HL-60 (cell line): ENCODE measurements around the gene LNPK.
"Not testable (repeated sequence)": the region's sequence is repeated elsewhere in the genome, so short reads cannot be mapped to it uniquely, and the experiment has no call there.

Source experiments
- DNase-seq, 2 experiments: peaks; one replicate each; pipeline ENCODE4 v3.0.0-alpha.2; 2010 to 2020; ENCODE audit warnings: low read depth in 1 of 2, low spot score in 1 of 2
- H3K27ac ChIP-seq: fragments of 250-450 bp; sonication (Bioruptor Pico); replicated peaks from 2 replicates; pipeline ENCODE4 v1.5.1; 2020; ENCODE audit warnings: mild to moderate bottlenecking, moderate library complexity
- H3K27me3 ChIP-seq: fragments of 250-450 bp; sonication (Bioruptor Pico); 2 replicates; pipeline ENCODE4 v1.5.1; 2021; ENCODE audit warnings: mild to moderate bottlenecking, moderate library complexity; ENCODE audit not compliant: insufficient read depth, poor library complexity, severe bottlenecking
- H3K4me3 ChIP-seq: replicated peaks from 2 replicates; pipeline ENCODE4 v1.5.1; 2011; ENCODE audit warnings: mild to moderate bottlenecking, control low read depth, low read length; ENCODE audit not compliant: insufficient read depth
- GABPA ChIP-seq: IDR thresholded peaks from 2 replicates; pipeline ENCODE4 v1.6.1; 2012; ENCODE audit warnings: low read depth
- POLR2AphosphoS5 ChIP-seq: IDR thresholded peaks from 2 replicates; pipeline ENCODE4 v1.6.1; 2012; ENCODE audit warnings: low read depth
- SPI1 ChIP-seq: IDR thresholded peaks from 2 replicates; pipeline ENCODE4 v1.6.1; 2012; ENCODE audit warnings: low read depth, mild to moderate bottlenecking, borderline replicate concordance
- TF ChIP-seq, protein P1 (sequence below): IDR thresholded peaks from 2 replicates; pipeline ENCODE4 v1.6.1; 2012; ENCODE audit warnings: low read depth; ENCODE audit not compliant: insufficient replicate concordance
- TF ChIP-seq, protein P2 (sequence below): IDR thresholded peaks from one replicate; pipeline ENCODE4 v1.5.1; 2011; ENCODE audit warnings: low read length, control low read depth, inconsistent platforms; ENCODE audit not compliant: insufficient read depth

The LNPK gene

DNA sequence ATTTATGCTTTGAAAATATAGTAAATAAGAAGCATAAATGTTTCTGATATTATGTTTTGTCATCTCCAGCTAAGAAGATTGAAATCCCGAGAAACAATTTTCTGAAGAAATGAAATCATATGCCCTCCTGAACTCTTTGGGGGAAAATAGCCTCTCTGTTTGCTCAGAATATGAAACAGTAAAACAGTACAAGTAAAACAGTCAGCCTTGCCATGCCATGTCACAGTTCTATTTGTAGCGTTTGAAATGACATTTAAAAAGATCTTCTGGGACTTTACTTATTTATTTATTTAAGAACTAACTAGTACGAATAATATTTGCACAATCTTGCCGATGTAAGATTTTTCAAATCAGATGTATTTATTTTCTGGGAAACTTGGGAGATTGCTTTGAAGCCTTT is 98.0 kb downstream of the LNPK start:
- no peak overlapping the region for H3K4me3 ChIP-seq
- no peaks in the 10 kb centered on the region for H3K27me3 ChIP-seq
- DNase-seq: no peak
- TF ChIP-seq, protein P1, sequence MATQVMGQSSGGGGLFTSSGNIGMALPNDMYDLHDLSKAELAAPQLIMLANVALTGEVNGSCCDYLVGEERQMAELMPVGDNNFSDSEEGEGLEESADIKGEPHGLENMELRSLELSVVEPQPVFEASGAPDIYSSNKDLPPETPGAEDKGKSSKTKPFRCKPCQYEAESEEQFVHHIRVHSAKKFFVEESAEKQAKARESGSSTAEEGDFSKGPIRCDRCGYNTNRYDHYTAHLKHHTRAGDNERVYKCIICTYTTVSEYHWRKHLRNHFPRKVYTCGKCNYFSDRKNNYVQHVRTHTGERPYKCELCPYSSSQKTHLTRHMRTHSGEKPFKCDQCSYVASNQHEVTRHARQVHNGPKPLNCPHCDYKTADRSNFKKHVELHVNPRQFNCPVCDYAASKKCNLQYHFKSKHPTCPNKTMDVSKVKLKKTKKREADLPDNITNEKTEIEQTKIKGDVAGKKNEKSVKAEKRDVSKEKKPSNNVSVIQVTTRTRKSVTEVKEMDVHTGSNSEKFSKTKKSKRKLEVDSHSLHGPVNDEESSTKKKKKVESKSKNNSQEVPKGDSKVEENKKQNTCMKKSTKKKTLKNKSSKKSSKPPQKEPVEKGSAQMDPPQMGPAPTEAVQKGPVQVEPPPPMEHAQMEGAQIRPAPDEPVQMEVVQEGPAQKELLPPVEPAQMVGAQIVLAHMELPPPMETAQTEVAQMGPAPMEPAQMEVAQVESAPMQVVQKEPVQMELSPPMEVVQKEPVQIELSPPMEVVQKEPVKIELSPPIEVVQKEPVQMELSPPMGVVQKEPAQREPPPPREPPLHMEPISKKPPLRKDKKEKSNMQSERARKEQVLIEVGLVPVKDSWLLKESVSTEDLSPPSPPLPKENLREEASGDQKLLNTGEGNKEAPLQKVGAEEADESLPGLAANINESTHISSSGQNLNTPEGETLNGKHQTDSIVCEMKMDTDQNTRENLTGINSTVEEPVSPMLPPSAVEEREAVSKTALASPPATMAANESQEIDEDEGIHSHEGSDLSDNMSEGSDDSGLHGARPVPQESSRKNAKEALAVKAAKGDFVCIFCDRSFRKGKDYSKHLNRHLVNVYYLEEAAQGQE: no peak
- TF ChIP-seq, protein P2, sequence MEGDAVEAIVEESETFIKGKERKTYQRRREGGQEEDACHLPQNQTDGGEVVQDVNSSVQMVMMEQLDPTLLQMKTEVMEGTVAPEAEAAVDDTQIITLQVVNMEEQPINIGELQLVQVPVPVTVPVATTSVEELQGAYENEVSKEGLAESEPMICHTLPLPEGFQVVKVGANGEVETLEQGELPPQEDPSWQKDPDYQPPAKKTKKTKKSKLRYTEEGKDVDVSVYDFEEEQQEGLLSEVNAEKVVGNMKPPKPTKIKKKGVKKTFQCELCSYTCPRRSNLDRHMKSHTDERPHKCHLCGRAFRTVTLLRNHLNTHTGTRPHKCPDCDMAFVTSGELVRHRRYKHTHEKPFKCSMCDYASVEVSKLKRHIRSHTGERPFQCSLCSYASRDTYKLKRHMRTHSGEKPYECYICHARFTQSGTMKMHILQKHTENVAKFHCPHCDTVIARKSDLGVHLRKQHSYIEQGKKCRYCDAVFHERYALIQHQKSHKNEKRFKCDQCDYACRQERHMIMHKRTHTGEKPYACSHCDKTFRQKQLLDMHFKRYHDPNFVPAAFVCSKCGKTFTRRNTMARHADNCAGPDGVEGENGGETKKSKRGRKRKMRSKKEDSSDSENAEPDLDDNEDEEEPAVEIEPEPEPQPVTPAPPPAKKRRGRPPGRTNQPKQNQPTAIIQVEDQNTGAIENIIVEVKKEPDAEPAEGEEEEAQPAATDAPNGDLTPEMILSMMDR: no peak
- TF ChIP-seq POLR2AphosphoS5 (no peak), SPI1 (no peak), GABPA (no peak)
- H3K27ac ChIP-seq: no peak overlapping the region

DNA sequence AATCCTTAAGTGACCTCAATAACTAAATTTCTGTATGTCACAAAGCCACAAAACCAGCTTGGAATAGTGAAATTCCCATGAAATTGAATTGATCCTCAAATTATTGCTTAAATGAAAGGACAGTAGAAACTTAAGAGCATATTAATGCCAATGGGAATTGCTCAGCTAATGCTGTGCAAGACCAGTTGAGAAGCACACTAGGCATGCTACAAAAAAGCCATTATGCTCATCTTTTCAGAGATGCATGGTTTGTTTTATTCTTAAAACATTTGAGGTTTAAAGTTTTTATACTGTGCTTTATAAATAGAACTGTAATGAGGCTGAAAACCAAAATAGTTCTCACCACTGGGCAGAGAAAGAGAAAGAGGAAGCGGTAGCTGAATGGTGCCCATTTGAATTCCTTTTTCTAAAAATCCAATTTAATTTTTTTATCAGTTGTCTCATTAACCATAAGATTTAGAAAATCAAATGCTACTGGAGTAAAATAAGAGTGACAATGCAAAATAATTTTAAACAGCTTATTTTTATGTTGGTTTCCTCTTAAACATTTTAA is 98.6 kb downstream of the LNPK start:
- Histone ChIP-seq H3K4me3 (no peak overlapping the region), H3K27ac (no peak overlapping the region), H3K27me3 (no peaks in the 10 kb centered on the region)
- no peak for DNase-seq
- TF ChIP-seq POLR2AphosphoS5 (no peak), GABPA (no peak), SPI1 (peak; percentile 59)
- TF ChIP-seq, protein P2: no peak
- TF ChIP-seq, protein P1: no peak

DNA sequence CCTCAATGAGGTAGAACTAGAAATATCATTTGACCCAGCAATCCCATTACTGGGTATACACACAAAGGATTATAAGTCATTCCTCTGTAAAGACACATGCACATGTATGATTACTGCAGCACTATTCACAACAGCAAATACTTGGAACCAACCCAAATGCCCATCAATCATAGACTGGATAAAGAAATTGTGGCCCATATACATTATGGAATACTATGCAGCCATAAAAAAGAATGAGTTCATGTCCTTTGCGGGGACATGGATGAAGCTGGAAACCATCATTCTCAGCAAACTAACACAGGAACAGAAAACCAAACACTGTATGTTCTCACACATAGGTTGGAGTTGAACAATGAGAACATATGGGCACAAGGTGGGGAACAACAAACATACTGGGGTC is 106.1 kb downstream of the LNPK start:
- not testable (repeated sequence) for H3K27ac ChIP-seq, H3K27me3 ChIP-seq, H3K4me3 ChIP-seq, DNase-seq

DNA sequence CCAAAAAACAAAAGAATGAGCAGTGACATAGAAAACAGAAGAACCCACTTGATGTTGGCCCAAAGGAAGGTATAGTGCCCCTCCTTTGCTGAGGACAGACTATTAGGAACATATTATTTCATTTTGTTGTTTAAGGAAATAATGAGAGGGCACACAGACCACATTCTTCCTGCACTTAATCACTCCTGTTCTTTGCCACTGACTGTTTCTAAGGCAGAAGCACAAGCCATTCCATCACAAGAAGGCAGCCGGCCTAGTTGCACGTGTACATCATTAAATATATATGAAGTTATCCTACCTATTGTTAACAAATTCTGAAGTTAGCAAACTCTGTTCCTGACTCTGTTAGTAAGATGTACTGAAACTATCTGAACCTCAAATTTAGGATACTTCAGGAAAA is 110.0 kb downstream of the LNPK start:
- no peak overlapping the region for H3K4me3 ChIP-seq
- TF ChIP-seq GABPA: no peak
- TF ChIP-seq, protein P1: no peak
- TF ChIP-seq SPI1: no peak
- TF ChIP-seq, protein P2: no peak
- TF ChIP-seq POLR2AphosphoS5: no peak
- peaks cover 8% of the 10 kb centered on the region for H3K27me3 ChIP-seq
- no peak overlapping the region for H3K27ac ChIP-seq
- no peak for DNase-seq
